GM18868 (cell line): ENCODE results near the gene SH3GL1.
A peak's percentile ranks its signal among the peaks of the same experiment; 100 is the strongest.

Experiments
- ATAC-seq: cut with Tn5 transposase; IDR thresholded peaks from one replicate; pipeline ENCODE4 v1.9.1; 2021; ENCODE audit warnings: mild to moderate bottlenecking, moderate library complexity; ENCODE audit not compliant: unreplicated experiment

SH3GL1 gene

GRCh38 chr19:4402171-4403004 lies 2.0 kb upstream of the SH3GL1 start, which contains the start of gene CHAF1A:
TSS of gene CHAF1A (plus strand) at chr19:4402640. CDS start at chr19:4402763, 123 bp downstream.
- ATAC-seq, result peak; percentile 76

- ATAC-seq, result no peak
These were observed 1.4 kb upstream of the SH3GL1 start for GRCh38 chr19:4401769-4402170.

GRCh38 chr19:4399812-4400134 lies 574 bp downstream of the SH3GL1 start:
- ATAC-seq, result peak; percentile 3

GRCh38 chr19:4396949-4397783 lies 3.2 kb downstream of the SH3GL1 start:
- no peak for ATAC-seq

- ATAC-seq, result no peak
These were observed 6.3 kb downstream of the SH3GL1 start for GRCh38 chr19:4393947-4394590.

- ATAC-seq, result no peak
These were observed 8.5 kb downstream of the SH3GL1 start for GRCh38 chr19:4391701-4392483.

- no peak for ATAC-seq
These were observed 9.0 kb downstream of the SH3GL1 start for GRCh38 chr19:4391306-4391693.

GRCh38 chr19:4390567-4391305 lies 9.6 kb downstream of the SH3GL1 start:
- ATAC-seq, result no peak

- no peak for ATAC-seq
These were observed 10.3 kb downstream of the SH3GL1 start for GRCh38 chr19:4390017-4390566.

- ATAC-seq, result no peak
These were observed 10.8 kb downstream of the SH3GL1 start for GRCh38 chr19:4389511-4390016.

GRCh38 chr19:4389064-4389375 lies 11.3 kb downstream of the SH3GL1 start:
- no peak for ATAC-seq

- no peak for ATAC-seq
These were observed 11.8 kb downstream of the SH3GL1 start for GRCh38 chr19:4388337-4389063.

GRCh38 chr19:4386041-4386782 lies 14.1 kb downstream of the SH3GL1 start:
- ATAC-seq, result no peak

- no peak for ATAC-seq
These were observed 14.9 kb downstream of the SH3GL1 start for GRCh38 chr19:4385291-4386040.

GRCh38 chr19:4380254-4380727 lies 20.1 kb downstream of the SH3GL1 start:
- no peak for ATAC-seq

- no peak for ATAC-seq
These were observed 20.7 kb downstream of the SH3GL1 start for GRCh38 chr19:4379383-4380253.

- no peak for ATAC-seq
These were observed 21.5 kb downstream of the SH3GL1 start for GRCh38 chr19:4378886-4379285.
